ENCODE measurements around the gene CALML5. TPM values are rescaled to one million over a fixed set of nuclear protein-coding genes. Genes with fewer than 3 reads are reported as not detected.

CALML5 gene
- total RNA-seq, 1 donor from 2014 or later = not detected

DNA sequence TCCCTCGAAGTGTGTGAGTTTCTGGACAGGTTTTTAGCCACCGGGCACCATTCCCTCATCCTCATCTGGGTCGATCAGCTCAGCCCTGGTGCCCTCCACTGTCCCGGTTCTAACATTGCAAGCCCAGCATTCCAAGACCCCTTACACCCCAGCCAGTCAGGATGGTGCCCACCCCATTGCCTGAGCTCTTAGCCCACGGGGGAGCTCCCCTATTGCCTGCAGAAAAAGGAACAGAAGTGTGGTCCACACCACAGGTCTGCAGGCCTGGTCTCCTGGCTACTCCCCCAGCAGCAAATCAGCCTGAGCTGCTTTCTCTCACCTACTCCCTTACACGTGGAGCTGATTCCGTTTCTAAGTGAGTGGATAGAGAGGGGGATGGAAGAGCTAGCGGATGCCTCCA is 4.8 kb downstream of the CALML5 start:
- no peaks in the 10 kb centered on the region for H3K27me3 Mint-ChIP-seq (ENCODE audit: unreplicated experiment)
- no peaks in the 10 kb centered on the region for H3K4me1 Mint-ChIP-seq (ENCODE audit: low read depth, unreplicated experiment)
- peaks cover 6% of the 10 kb centered on the region for H3K36me3 Mint-ChIP-seq (ENCODE audit: unreplicated experiment)
- DNase-seq = no peak
- no peaks in the 10 kb centered on the region for H3K9me3 Mint-ChIP-seq (ENCODE audit: unreplicated experiment)
- H3K27ac Mint-ChIP-seq (ENCODE audit: unreplicated experiment) = no peak overlapping the region
- no peak overlapping the region for H3K4me3 Mint-ChIP-seq (ENCODE audit: unreplicated experiment)
- TF ChIP-seq, protein P1, sequence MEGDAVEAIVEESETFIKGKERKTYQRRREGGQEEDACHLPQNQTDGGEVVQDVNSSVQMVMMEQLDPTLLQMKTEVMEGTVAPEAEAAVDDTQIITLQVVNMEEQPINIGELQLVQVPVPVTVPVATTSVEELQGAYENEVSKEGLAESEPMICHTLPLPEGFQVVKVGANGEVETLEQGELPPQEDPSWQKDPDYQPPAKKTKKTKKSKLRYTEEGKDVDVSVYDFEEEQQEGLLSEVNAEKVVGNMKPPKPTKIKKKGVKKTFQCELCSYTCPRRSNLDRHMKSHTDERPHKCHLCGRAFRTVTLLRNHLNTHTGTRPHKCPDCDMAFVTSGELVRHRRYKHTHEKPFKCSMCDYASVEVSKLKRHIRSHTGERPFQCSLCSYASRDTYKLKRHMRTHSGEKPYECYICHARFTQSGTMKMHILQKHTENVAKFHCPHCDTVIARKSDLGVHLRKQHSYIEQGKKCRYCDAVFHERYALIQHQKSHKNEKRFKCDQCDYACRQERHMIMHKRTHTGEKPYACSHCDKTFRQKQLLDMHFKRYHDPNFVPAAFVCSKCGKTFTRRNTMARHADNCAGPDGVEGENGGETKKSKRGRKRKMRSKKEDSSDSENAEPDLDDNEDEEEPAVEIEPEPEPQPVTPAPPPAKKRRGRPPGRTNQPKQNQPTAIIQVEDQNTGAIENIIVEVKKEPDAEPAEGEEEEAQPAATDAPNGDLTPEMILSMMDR (IDR thresholded peaks at IDR 0.05; ENCODE audit: partially characterized antibody, unreplicated experiment) = no peak

DNA sequence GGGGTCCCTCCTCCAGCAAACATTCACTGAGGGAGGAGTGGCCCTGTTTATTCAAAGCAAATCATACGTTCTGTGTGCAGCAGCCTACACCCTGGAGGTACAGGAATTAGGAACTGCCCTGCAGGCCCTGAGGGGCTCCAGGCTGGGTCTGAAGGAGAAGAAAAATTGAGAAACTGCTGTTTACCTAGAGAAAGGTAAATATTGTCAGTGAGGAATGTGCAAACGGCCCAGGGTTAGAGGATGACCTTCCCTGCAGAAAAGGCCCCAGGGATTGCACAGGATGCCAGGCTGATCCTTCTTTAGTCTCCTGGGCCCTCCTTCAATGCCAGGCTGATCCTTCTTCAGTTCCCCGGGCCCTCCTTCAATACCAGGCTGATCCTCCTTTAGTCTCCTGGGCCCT is 5.7 kb downstream of the CALML5 start:
- Mint-ChIP-seq H3K4me3 (ENCODE audit: unreplicated experiment) (no peak overlapping the region), H3K9me3 (ENCODE audit: unreplicated experiment) (no peaks in the 10 kb centered on the region), H3K4me1 (ENCODE audit: low read depth, unreplicated experiment) (no peaks in the 10 kb centered on the region), H3K27ac (ENCODE audit: unreplicated experiment) (no peak overlapping the region), H3K36me3 (ENCODE audit: unreplicated experiment) (peaks cover 6% of the 10 kb centered on the region), H3K27me3 (ENCODE audit: unreplicated experiment) (no peaks in the 10 kb centered on the region)
- no peak for DNase-seq
- TF ChIP-seq, protein P1 (IDR thresholded peaks at IDR 0.05; ENCODE audit: partially characterized antibody, unreplicated experiment) = no peak

DNA sequence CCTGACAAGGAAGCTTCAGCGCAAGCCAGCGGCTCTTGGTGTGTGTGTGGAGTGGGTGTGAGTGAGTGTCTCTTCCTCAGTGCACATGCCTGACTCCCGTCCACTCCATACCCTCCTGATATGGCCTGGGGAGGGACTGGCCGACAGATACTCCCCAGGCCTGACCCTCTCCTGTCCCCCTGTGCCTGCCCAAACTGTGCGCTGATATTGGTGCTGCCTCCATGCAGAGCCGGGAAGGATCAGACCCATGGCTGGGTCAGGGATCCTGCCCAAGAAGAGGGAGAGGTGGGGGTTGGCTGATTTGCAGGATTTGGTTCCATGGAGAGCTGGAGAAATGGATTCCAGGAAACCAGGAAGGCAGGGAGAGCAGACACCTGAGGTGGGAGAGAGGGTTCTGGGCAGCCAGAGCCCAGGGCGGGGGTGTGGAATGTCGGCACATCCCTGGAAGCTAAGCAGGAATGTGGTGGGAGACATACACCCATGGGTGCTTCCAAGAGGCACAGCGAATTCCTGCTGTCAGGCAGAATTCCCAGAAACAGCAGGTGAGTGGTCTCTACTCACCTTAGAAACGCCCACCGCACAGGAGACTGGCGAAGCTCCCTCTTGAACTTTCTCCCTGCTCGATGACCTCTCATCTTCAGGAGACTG is 6.3 kb downstream of the CALML5 start:
- TF ChIP-seq, protein P1 (IDR thresholded peaks at IDR 0.05; ENCODE audit: partially characterized antibody, unreplicated experiment) = no peak
- peaks cover 6% of the 10 kb centered on the region for H3K36me3 Mint-ChIP-seq (ENCODE audit: unreplicated experiment)
- no peaks in the 10 kb centered on the region for H3K27me3 Mint-ChIP-seq (ENCODE audit: unreplicated experiment)
- H3K4me3 Mint-ChIP-seq (ENCODE audit: unreplicated experiment) = no peak overlapping the region
- H3K9me3 Mint-ChIP-seq (ENCODE audit: unreplicated experiment) = no peaks in the 10 kb centered on the region
- no peaks in the 10 kb centered on the region for H3K4me1 Mint-ChIP-seq (ENCODE audit: low read depth, unreplicated experiment)
- H3K27ac Mint-ChIP-seq (ENCODE audit: unreplicated experiment) = no peak overlapping the region
- DNase-seq = no peak

DNA sequence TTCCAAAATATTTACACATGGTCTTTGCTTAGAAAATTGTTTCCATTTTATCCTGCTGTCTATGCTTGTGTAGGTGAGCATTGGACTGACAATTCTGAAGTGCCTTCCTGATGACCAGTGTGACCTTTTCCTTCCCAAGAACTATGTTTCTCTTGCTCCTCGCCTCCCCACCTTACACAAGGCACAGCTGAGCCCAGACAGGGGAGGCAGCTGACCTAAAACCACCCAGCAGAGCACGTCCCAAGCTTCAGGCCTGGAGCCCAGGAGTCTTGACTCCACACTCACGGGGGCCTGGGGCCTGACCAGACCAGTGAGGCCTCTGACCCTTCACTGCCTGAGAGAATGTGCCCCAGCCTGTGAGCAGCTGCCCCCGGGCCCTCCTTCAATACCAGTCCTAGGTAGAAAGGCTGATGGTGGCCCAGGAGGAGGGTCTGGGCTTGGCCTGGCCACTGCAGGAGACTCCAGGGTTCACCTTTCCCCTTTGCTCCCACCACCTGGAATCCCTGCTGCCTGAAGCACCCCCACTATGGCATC is 7.0 kb downstream of the CALML5 start:
- Mint-ChIP-seq H3K36me3 (ENCODE audit: unreplicated experiment) (peaks cover 6% of the 10 kb centered on the region), H3K4me3 (ENCODE audit: unreplicated experiment) (no peak overlapping the region), H3K9me3 (ENCODE audit: unreplicated experiment) (no peaks in the 10 kb centered on the region), H3K27ac (ENCODE audit: unreplicated experiment) (no peak overlapping the region), H3K27me3 (ENCODE audit: unreplicated experiment) (no peaks in the 10 kb centered on the region), H3K4me1 (ENCODE audit: low read depth, unreplicated experiment) (no peaks in the 10 kb centered on the region)
- TF ChIP-seq, protein P1 (IDR thresholded peaks at IDR 0.05; ENCODE audit: partially characterized antibody, unreplicated experiment) = no peak
- no peak for DNase-seq

DNA sequence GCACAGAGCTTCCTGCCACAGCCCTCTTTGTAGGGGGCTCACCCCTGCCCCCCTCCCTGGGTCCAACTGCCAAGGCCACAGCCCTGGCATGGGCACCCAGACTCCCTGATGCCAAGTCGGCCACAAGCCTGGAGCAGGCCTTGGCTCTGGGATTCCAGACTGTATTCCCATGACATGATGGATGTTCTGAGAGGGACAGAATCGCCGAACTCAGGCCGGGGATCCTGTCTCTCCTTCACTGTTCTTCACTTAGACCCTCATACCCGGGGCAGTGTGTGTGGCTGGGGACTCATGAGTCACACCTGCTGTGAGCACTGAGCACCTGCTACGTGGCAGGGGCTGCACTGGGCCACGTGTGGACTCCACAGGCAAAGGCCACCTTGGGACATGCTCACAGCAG is 7.9 kb downstream of the CALML5 start:
- peaks cover 7% of the 10 kb centered on the region for H3K4me1 Mint-ChIP-seq (ENCODE audit: low read depth, unreplicated experiment)
- no peak for DNase-seq
- peaks cover 6% of the 10 kb centered on the region for H3K36me3 Mint-ChIP-seq (ENCODE audit: unreplicated experiment)
- no peak overlapping the region for H3K4me3 Mint-ChIP-seq (ENCODE audit: unreplicated experiment)
- H3K27me3 Mint-ChIP-seq (ENCODE audit: unreplicated experiment) = peaks cover 2% of the 10 kb centered on the region
- H3K27ac Mint-ChIP-seq (ENCODE audit: unreplicated experiment) = no peak overlapping the region
- peaks cover 2% of the 10 kb centered on the region for H3K9me3 Mint-ChIP-seq (ENCODE audit: unreplicated experiment)
- TF ChIP-seq, protein P1 (IDR thresholded peaks at IDR 0.05; ENCODE audit: partially characterized antibody, unreplicated experiment) = no peak

Data from glutamatergic neuron (in vitro differentiated cells).